ENCODE measurements around the gene RPP40. TPM values are rescaled to one million over a fixed set of nuclear protein-coding genes. Genes with fewer than 3 reads are reported as not detected.

RPP40 gene
- total RNA-seq, 1 donor from 2014 or later: 23.2 TPM

DNA sequence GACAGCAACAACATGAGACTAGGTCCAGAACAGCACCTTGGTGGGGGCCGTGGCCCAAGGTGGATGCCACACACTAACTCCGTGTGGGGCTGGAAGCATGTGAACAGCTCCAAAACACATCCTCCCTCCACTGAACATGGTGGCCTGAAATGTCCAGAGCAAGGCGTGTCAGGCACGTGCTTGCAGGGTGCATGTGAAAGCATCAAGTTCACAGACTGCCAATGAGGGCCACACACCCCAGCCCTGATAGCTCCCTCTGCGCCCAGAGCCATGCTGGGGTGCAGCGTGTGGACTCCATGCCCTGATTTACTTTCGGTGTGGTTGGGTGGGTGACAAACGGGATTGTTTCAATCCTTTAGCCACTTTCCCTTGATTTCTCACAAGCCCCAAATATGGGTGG lies 20.1 kb upstream of the RPP40 start:
- Histone ChIP-seq H3K9me3 (ENCODE audit: low read depth) (no peaks in the 10 kb centered on the region), H3K27ac (no peak overlapping the region), H3K79me2 (ENCODE audit: low read depth) (no peaks in the 10 kb centered on the region), H3K4me2 (no peak overlapping the region), H3K9ac (no peak overlapping the region), H3K27me3 (no peaks in the 10 kb centered on the region), H2AFZ (replicated peaks) (no peak overlapping the region), H4K20me1 (ENCODE audit: low read depth) (no peaks in the 10 kb centered on the region), H3K4me1 (peaks cover 15% of the 10 kb centered on the region), H3F3A (ENCODE audit: low read depth) (peaks cover 25% of the 10 kb centered on the region), H3K4me3 (no peak overlapping the region), H3K36me3 (no peaks in the 10 kb centered on the region)
- Mint-ChIP-seq H3K4me3 (no peak overlapping the region), H3K4me1 (peaks cover 17% of the 10 kb centered on the region), H3K9me3 (peaks cover 7% of the 10 kb centered on the region), H3K27ac (no peak overlapping the region), H3K27me3 (ENCODE audit: insufficient read depth, low read depth) (peaks cover 5% of the 10 kb centered on the region), H3K36me3 (peaks cover 2% of the 10 kb centered on the region)
- TF ChIP-seq, protein P1, sequence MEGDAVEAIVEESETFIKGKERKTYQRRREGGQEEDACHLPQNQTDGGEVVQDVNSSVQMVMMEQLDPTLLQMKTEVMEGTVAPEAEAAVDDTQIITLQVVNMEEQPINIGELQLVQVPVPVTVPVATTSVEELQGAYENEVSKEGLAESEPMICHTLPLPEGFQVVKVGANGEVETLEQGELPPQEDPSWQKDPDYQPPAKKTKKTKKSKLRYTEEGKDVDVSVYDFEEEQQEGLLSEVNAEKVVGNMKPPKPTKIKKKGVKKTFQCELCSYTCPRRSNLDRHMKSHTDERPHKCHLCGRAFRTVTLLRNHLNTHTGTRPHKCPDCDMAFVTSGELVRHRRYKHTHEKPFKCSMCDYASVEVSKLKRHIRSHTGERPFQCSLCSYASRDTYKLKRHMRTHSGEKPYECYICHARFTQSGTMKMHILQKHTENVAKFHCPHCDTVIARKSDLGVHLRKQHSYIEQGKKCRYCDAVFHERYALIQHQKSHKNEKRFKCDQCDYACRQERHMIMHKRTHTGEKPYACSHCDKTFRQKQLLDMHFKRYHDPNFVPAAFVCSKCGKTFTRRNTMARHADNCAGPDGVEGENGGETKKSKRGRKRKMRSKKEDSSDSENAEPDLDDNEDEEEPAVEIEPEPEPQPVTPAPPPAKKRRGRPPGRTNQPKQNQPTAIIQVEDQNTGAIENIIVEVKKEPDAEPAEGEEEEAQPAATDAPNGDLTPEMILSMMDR (IDR thresholded peaks at IDR 0.05): no peak
- no peak for TF ChIP-seq EZH2 (IDR thresholded peaks at IDR 0.05)
- no peak for TF ChIP-seq EZH2phosphoT487 (IDR thresholded peaks at IDR 0.05)
- no peak for DNase-seq (ENCODE audit: low spot score)

DNA sequence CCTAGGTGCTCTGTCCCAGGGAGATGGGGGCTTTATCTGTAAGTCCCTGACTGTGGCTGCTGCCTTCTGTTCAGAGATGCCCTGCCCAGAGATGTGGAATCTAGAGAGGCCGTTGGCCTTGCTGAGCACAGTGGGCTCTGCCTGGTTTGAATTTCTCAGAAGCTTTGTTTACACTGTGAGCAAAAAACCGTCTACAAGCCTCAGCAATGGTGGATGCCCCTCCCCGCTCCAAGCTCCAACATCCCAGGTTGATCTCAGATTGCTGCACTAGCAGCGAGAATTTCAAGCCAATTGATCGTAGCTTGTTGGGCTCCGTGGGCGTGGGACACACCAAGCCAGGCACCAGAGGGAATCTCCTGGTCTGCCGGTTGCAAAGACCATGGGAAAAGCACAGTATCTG lies 16.3 kb upstream of the RPP40 start:
- Histone ChIP-seq H3K27me3 (no peaks in the 10 kb centered on the region), H4K20me1 (ENCODE audit: low read depth) (no peaks in the 10 kb centered on the region), H3K4me2 (no peak overlapping the region), H3F3A (ENCODE audit: low read depth) (peaks cover 4% of the 10 kb centered on the region), H3K4me1 (peaks cover 1% of the 10 kb centered on the region), H3K9ac (no peak overlapping the region), H3K4me3 (no peak overlapping the region), H3K79me2 (ENCODE audit: low read depth) (no peaks in the 10 kb centered on the region), H3K36me3 (no peaks in the 10 kb centered on the region), H2AFZ (replicated peaks) (no peak overlapping the region), H3K9me3 (ENCODE audit: low read depth) (no peaks in the 10 kb centered on the region), H3K27ac (no peak overlapping the region)
- no peak for DNase-seq (ENCODE audit: low spot score)
- TF ChIP-seq EZH2 (IDR thresholded peaks at IDR 0.05) (no peak), EZH2phosphoT487 (IDR thresholded peaks at IDR 0.05) (no peak)
- TF ChIP-seq, protein P1 (IDR thresholded peaks at IDR 0.05): no peak
- Mint-ChIP-seq H3K4me1 (peaks cover under 1% of the 10 kb centered on the region), H3K4me3 (no peak overlapping the region), H3K36me3 (peaks cover 2% of the 10 kb centered on the region), H3K9me3 (peaks cover 20% of the 10 kb centered on the region), H3K27me3 (ENCODE audit: insufficient read depth, low read depth) (peaks cover 5% of the 10 kb centered on the region), H3K27ac (no peak overlapping the region)

- Histone ChIP-seq H3K4me2 (no peak overlapping the region), H3K9ac (no peak overlapping the region), H3K79me2 (ENCODE audit: low read depth) (no peaks in the 10 kb centered on the region), H3K9me3 (ENCODE audit: low read depth) (no peaks in the 10 kb centered on the region), H3F3A (ENCODE audit: low read depth) (no peaks in the 10 kb centered on the region), H3K4me3 (no peak overlapping the region), H4K20me1 (ENCODE audit: low read depth) (no peaks in the 10 kb centered on the region), H3K36me3 (no peaks in the 10 kb centered on the region), H3K27ac (no peak overlapping the region), H3K27me3 (no peaks in the 10 kb centered on the region), H3K4me1 (no peaks in the 10 kb centered on the region), H2AFZ (replicated peaks) (no peak overlapping the region)
- DNase-seq (ENCODE audit: low spot score): no peak
- Mint-ChIP-seq H3K4me1 (peaks cover 3% of the 10 kb centered on the region), H3K27me3 (ENCODE audit: insufficient read depth, low read depth) (peaks cover 2% of the 10 kb centered on the region), H3K36me3 (no peaks in the 10 kb centered on the region), H3K27ac (no peak overlapping the region), H3K9me3 (peaks cover 17% of the 10 kb centered on the region), H3K4me3 (no peak overlapping the region)
- TF ChIP-seq EZH2 (IDR thresholded peaks at IDR 0.05) (no peak), EZH2phosphoT487 (IDR thresholded peaks at IDR 0.05) (no peak)
- TF ChIP-seq, protein P1 (IDR thresholded peaks at IDR 0.05): no peak
These were observed 10.3 kb upstream of the RPP40 start for GRCh38 chr6:5014072-5014561.

All from neural progenitor cell (in vitro differentiated cells).